Activated T-helper 1 cell treated with Interleukin-2 at 50 U/mL for 16 hours (primary cell): ENCODE measurements around the gene KRTAP6-3.

Experiments used
- DNase-seq: peaks from one replicate; pipeline ENCODE4 v3.0.0-alpha.2; 2020; ENCODE audit warnings: low read depth

Gene KRTAP6-3, protein sequence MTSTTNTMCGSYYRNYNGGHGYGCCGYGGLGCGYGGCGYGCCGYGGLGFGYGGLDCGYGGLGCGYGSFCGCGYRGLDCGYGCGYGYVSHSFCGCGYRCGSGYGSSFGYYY

DNA sequence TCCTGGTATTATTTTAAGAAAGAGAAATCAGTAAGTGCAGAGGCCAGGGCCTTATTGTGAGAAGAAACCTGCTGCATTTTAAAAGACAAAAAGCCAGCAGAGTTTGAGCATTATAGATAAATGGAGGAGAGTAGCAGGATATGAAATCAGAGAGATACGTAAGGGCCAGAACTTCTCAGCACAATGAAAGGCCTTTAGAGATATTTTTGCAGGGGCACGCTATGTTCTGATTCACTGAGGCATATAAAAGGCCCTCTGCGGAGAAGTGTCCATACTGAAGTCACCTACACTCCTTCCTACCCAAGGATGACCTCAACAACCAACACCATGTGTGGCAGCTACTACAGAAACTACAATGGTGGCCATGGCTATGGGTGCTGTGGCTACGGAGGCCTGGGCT is at the start of gene KRTAP6-3:
Gene KRTAP6-3 (plus strand): TSS at position 301 of the 400 bp plus-strand sequence. CDS start 6 bp downstream, at position 307.
- DNase-seq = no peak

- no peak for DNase-seq
Observed at GRCh38 chr21:30552782-30553181, 39.5 kb upstream of the KRTAP6-3 start.

DNA sequence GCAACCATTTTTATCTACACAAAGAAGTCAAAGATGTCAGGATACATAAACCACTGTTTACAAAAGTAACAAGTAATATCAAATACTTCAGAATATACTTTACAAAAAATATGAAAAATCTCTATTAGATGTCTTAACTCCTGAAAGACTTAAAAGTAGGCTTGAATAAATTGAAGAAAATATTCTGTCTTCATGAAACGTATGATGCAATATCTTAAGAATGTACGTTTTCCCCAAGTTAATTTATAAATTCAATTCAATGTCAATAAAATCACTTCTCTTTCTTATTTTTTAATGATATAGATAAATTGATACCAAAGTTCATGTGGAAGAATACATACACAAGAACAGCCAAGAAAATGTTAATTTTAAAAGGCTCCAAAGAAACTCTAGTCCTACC is 37.1 kb upstream of the KRTAP6-3 start:
- no peak for DNase-seq

GRCh38 chr21:30561264-30561895 is 30.9 kb upstream of the KRTAP6-3 start, which contains the start of gene KRTAP19-7:
Gene KRTAP19-7, minus strand, starts transcription at chr21:30561314. Its CDS starts 25 bp downstream, at chr21:30561289.
- no peak for DNase-seq

DNA sequence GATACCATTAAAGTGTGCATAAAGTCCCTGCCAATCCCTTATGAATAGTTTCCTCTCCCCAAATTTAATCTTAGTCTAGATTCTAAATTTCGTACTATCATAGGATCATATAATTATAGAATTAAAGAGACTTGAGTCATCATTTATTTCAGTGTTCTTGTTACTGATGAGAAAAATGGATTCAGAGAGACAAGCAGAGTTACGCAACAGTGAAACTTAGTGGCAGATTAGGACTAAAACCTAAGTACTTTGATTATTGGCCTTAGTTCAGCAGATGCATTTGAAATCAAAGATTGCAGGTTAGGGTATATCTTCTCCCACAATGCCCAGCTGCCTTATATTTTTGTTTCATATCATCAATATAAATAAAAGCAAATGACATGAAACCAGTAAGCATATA is 30.3 kb upstream of the KRTAP6-3 start:
- no peak for DNase-seq

DNA sequence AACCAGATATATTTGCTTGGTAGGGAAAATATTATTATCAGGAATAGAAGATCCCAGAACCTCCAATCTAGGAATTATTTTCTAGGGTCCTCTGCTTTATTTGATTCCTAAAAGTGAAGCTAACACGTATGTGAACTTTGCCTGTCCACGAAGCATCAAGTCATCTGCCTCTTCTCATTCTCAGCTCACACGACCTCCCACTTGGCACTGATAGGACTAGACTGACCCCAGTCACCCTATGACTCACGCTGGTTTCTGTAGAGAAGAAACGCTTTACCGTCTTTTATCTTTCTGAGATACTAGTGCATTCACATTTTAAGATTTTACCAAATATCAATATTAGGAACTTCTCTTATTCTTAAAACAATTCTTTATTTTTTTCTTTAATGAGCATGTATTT is 29.2 kb upstream of the KRTAP6-3 start:
- DNase-seq = no peak

DNA sequence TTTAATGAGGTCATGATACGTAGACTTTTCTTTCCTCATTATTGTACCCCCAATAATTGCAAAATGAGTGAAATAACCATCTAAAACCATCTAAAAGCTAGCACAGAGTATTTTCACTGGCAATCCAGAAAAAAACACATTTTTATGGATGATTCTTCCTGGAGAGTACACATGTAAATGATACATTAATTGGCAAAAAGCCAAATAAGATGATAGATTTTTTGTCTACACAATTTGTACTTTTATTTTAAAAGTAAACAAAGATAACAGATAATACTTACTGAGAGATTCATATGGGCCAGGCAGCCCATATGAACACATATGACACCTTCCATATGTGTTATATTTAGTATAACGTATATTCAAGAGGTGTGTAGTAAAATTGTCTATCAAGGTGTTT is 28.6 kb upstream of the KRTAP6-3 start:
- DNase-seq = no peak

DNA sequence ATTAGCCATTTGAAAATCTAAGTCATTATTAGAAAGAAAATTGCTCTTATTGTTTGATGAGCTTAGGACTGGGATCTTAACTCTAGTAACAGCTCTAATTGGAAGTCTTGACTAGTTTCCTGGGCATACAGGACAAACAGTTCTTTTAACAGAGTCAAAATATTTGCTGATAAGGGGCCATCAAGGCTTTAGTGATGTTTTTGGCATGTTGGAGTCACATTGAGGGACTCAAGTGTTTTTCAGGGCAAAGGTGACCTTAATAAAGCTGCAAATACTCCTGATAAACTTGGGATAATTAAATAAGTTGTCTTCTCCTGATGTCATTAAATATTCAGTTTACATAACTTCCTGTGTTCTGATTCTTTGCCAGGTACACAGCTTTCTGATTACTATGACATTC is 24.6 kb upstream of the KRTAP6-3 start:
- no peak for DNase-seq

- no peak for DNase-seq
Observed at GRCh38 chr21:30577766-30578165, 14.5 kb upstream of the KRTAP6-3 start.

DNA sequence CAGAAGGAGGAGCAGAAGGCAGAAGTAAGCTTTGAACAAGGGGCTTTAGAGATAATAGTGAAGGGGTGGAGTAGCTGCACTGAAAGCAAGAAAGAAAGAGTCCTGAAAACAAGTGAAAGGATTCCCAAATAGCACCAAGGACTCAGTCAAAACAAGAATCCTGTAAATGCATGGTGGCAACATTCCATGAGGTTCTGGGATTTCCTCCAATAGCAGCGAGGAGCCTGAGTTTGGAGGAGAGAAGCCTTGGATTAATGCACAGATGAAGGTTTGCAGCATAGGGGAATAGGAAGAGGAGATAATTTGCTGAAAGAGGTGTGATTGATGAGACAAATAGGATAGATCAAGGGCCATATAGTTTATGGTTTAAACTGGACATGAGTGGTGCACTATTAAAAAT is 12.9 kb upstream of the KRTAP6-3 start:
- no peak for DNase-seq

DNA sequence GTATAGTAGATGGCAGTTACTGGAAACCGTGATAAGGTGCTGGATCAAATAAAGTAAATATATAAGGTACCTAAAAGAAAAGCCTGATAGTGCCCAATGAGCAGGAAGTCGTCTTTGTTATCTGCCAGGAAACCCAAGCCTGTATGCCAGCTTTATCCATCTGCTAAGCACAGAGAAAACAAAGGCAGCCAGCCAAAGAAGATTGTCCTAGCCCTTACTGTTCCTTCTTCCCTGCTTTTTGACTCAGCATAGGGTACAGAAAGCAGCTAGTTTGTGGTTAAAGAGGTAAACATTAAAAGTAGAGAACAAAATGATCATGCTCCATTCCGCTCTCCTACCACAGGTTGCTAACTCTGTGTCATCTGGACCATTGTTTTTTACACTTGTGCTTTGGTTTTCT is 12.1 kb upstream of the KRTAP6-3 start:
- DNase-seq = no peak

DNA sequence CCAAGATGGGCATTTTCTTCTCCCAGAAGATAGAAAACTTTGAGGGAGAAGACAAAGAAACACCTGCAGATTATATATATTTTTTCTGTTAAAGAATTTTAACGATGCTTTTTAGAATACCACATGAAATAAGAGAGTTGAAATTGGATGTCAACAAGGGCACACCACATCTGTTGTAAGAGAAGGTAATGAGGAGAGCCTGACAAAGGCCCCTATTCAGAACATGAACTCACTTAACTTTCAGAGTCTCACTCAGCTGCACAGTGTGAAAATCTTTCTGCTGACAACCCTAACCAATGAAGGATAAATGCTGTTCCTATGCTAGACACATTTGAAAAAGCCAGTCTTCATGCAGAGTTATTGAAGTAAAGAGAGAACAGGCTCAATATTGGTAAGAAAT is 9.4 kb upstream of the KRTAP6-3 start:
- no peak for DNase-seq

DNA sequence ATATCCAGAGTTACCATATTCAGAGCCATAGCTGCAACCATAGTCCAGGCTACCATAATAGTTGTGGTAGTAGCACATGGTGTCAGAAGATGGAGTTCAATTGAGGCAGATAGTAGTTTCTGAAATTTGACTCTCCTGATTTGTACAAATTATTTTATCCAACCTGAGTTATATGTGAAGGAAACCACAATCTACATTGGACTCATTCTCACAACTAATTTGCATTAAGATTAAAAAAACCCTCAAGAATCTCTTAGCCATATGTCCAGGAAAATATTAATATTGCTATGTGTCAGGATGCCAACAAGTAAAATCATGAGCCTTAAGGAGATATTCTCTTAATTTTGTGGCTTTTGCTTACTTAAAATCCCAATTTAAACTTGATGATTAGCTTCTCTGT is 1.9 kb upstream of the KRTAP6-3 start, which contains the start of gene KRTAP22-2:
Gene KRTAP22-2 (minus strand): TSS at position 101 of the 400 bp plus-strand sequence.
- no peak for DNase-seq

DNA sequence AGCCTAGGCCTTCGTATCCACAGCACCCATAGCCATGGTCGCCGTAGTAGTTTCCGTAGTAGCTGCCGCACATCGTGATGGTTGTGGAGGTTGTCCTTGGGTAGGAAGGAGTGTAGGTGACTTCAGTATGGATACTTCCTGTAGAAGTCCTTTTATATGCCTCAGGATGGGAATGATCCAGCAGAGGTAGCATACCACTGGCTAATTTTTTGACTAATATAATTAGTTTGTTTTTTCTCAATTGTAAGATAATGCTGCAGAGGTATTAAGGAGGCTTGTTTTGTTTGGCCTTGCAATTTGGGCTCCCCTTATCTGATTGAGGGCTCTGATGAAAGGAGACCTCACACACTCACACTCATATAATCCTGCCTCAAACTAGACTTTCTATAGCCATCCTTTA is 6.6 kb downstream of the KRTAP6-3 start, which contains the start of gene KRTAP6-2:
Gene KRTAP6-2 (minus strand): TSS at position 101 of the 400 bp plus-strand sequence. CDS start 28 bp downstream, at position 73.
- DNase-seq = no peak

DNA sequence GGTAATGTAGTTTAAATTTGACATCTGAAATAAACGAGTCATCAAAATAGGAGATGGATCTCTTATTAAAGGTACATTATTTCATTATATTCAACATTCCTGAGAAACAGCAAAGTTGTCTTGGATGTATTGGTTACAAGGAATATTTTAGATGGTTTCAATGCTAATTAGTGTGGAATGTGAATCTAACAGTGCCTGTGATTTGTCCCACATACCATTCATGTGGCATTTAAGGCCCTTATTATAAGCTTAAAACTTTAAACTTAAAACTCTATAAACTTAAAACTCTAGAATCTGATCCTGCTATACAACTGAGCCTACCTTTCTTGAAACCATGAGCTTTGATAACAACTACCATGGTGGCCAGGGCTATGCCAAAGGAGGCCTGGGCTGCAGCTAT is 8.5 kb downstream of the KRTAP6-3 start, which contains the start of gene KRTAP22-1:
Gene KRTAP22-1 (plus strand): TSS at position 301 of the 400 bp plus-strand sequence.
- DNase-seq = no peak

DNA sequence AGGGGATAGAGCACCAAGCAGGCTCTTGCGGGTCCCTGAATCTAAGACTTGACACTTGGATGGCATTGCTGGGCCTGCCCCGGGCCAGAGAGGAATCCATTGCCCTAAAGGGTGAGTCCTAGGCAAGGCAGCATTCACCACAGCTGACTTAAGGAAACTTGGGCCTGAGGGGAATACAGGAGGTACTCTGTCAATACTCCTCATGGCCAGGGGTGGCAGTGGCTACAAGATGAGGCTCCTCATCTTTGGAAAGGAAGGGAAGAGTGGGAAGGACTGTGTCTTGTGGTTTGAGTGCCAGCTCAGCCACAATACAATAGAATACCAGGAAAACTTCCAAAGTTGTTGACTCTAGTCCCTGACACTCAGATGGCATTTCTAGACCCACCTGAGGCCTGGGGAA is 13.7 kb downstream of the KRTAP6-3 start:
- DNase-seq = no peak

GRCh38 chr21:30612132-30612531 is 19.9 kb downstream of the KRTAP6-3 start:
- DNase-seq = no peak

DNA sequence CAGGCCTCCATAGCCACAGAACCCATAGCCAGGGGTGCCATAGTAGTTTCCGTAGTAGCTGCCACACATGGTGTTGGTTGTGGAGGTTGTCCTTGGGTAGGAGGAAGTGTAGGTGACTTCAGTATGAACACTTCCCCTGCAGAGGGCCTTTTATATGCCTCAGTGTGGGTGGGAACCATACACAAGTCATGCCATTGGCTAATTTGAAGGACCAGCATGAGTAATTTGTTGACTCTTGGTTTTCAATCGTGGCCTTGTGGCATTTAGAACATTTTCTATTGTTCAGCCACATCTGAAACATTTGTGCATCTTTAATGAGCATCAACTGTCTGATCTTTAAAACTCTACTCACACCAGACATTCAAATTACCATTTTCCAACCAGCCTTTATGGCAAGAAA is 21.6 kb downstream of the KRTAP6-3 start, which contains the start of gene KRTAP6-1:
Gene KRTAP6-1 (minus strand): TSS at position 95 of the 400 bp plus-strand sequence. CDS start 26 bp downstream, at position 69.
- no peak for DNase-seq

GRCh38 chr21:30615199-30615598 is 23.0 kb downstream of the KRTAP6-3 start:
- no peak for DNase-seq

GRCh38 chr21:30616125-30616524 is 23.9 kb downstream of the KRTAP6-3 start, which contains the start of gene KRTAP20-1:
Gene KRTAP20-1, plus strand, starts transcription at chr21:30616425. Its CDS starts 30 bp downstream, at chr21:30616455.
- no peak for DNase-seq

- DNase-seq = no peak
Observed at GRCh38 chr21:30620080-30620479, 27.8 kb downstream of the KRTAP6-3 start.

DNA sequence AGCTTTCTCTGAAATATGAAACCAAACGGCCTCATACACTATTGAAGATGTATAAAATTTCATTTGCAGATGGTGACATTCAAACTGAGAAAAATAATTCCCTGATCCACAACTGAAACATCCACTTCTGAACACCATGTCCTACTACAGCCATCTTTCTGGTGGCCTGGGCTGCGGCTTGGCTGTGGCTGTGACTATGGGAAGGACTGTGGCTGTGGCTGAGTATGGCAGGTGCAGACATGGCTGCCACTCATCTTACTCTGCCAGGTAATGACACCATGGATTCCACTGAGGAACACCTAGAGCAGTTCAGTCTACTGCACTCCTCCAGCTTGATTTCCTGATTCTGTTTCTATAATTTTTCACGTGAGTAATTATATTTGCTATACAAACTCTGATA is 28.3 kb downstream of the KRTAP6-3 start, which contains the start of gene KRTAP20-4:
Gene KRTAP20-4 (plus strand): TSS at position 106 of the 400 bp plus-strand sequence.
- no peak for DNase-seq

DNA sequence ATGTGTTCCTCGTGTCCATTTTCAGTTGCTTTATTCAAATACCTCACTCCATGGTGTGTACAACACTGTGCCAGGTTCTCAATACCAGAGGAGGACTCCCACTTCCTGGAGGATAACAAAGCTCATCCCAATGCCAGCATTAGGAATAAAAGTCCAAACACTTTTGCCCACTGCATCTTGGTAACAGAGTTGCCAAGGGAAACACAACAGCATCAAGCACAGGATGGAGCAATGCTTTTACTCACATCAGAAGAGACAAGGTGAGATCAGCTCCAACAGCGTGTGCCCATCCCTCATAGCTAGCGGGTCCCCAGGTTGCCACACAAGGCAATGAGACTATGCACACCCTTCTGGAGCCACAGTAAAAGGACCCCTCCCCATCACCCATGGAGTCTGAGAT is 31.1 kb downstream of the KRTAP6-3 start:
- no peak for DNase-seq
